ENCODE results near the gene SGCD. TPM values are rescaled to one million over a fixed set of nuclear protein-coding genes. Genes with fewer than 3 reads are reported as not detected.

Gene SGCD
- total RNA-seq, 5 donors from 2014 or later (not counting 1 experiment from before 2014, with no cell fraction given) = 0.13 to 2.4 (median 0.22) TPM

GRCh38 chr5:156402387-156402921 is 75.5 kb downstream of the SGCD start:
- Histone ChIP-seq H3K27ac (ENCODE audit: low read length) (peak overlapping the region; percentile 11), H3K9me3 (no peaks in the 10 kb centered on the region), H3K27me3 (replicated peaks in 1 of 2; ENCODE audit: control insufficient read depth in 2 of 2, extremely low read depth in 1 of 2, insufficient read depth in 2 of 2, low read length in 1 of 2) (no peaks in the 10 kb centered on the region), H3K36me3 (ENCODE audit: control insufficient read depth in 2 of 2, extremely low read depth in 1 of 2, insufficient read depth in 1 of 2, low read length in 1 of 2) (no peaks in the 10 kb centered on the region), H3K4me1 (ENCODE audit: control insufficient read depth in 1 of 2, extremely low read depth in 1 of 2, insufficient read depth in 2 of 2, low read length in 2 of 2) (peaks cover 0 to 7% of the 10 kb centered on the region in 2 experiments), H3K4me3 (ENCODE audit: control insufficient read depth in 1 of 2, extremely low read depth in 1 of 2, low read length in 1 of 2) (peak overlapping the region in 1 of 2 donors; percentile 3)
- peaks cover 0 to 14% (median 8%) of the 10 kb centered on the region in 3 donors for H3K4me1 Mint-ChIP-seq
- ATAC-seq (replicated peaks in 1 of 4) (peak; percentile 41 to 87 (median 60)), DNase-seq (peak in 29 of 35 experiments; percentile 0 to 69 (median 17))
- ChIA-PET CTCF (no interaction called here), POLR2A (no interaction called here)
- peak overlapping the region; percentile 18 to 70 (median 22) for H3K4me3 Mint-ChIP-seq
- H3K27me3 Mint-ChIP-seq = peaks cover 0 to 15% of the 10 kb centered on the region in 2 donors
- H3K27ac Mint-ChIP-seq = peak overlapping the region in 1 of 2 donors; percentile 21
- WGBS (ENCODE audit: insufficient coverage) = 0% methylated on average over 1 of the region's 8 CpGs
- no peaks in the 10 kb centered on the region for H3K9me3 Mint-ChIP-seq
- no peaks in the 10 kb centered on the region for H3K36me3 Mint-ChIP-seq

DNA sequence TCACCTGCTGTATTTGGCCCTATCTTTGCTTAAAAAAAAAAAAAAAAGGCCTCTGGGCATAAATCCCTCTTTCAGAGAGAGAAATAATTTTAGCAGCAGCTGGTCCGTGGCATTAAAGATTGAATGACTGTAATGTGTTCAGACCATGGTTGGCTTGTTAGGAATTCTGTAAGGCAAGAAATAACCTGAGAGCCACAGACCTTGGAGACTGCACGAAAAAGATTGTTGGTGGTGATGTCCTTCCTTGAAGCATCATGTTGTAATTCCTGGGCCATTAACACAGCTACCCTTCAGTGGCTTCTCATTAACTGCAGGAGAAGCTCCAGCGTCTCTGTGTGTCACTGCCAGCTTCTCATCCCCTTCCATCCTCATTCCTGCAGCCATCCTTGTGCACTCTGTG is 79.0 kb downstream of the SGCD start:
- peaks cover 3 to 25% of the 10 kb centered on the region in 2 donors for H3K27me3 Mint-ChIP-seq
- Histone ChIP-seq H3K27ac (ENCODE audit: low read length) (no peak overlapping the region), H3K4me3 (ENCODE audit: control insufficient read depth in 1 of 2, extremely low read depth in 1 of 2, low read length in 1 of 2) (no peak overlapping the region), H3K36me3 (ENCODE audit: control insufficient read depth in 2 of 2, extremely low read depth in 1 of 2, insufficient read depth in 1 of 2, low read length in 1 of 2) (no peaks in the 10 kb centered on the region), H3K27me3 (replicated peaks in 1 of 2; ENCODE audit: control insufficient read depth in 2 of 2, extremely low read depth in 1 of 2, insufficient read depth in 2 of 2, low read length in 1 of 2) (no peaks in the 10 kb centered on the region), H3K9me3 (no peaks in the 10 kb centered on the region), H3K4me1 (ENCODE audit: control insufficient read depth in 1 of 2, extremely low read depth in 1 of 2, insufficient read depth in 2 of 2, low read length in 2 of 2) (peaks cover 0 to 7% of the 10 kb centered on the region in 2 experiments)
- ChIA-PET POLR2A (no interaction called here), CTCF (no interaction called here)
- ATAC-seq (replicated peaks in 1 of 4) = no peak
- 100% methylated on average over 1 of the region's 3 CpGs for WGBS (ENCODE audit: insufficient coverage)
- peaks cover 0 to 14% (median 8%) of the 10 kb centered on the region in 3 donors for H3K4me1 Mint-ChIP-seq
- H3K4me3 Mint-ChIP-seq = no peak overlapping the region
- H3K36me3 Mint-ChIP-seq = no peaks in the 10 kb centered on the region
- no peak for DNase-seq
- H3K27ac Mint-ChIP-seq = no peak overlapping the region
- H3K9me3 Mint-ChIP-seq = no peaks in the 10 kb centered on the region

- H3K4me3 ChIP-seq (ENCODE audit: control insufficient read depth in 1 of 2, extremely low read depth in 1 of 2, low read length in 1 of 2) = no peak overlapping the region
- H3K36me3 ChIP-seq (ENCODE audit: control insufficient read depth in 2 of 2, extremely low read depth in 1 of 2, insufficient read depth in 1 of 2, low read length in 1 of 2) = no peaks in the 10 kb centered on the region
- H3K27ac Mint-ChIP-seq = no peak overlapping the region
- H3K4me1 Mint-ChIP-seq = peaks cover 0 to 8% (median 3%) of the 10 kb centered on the region in 3 donors
- peaks cover 0 to 7% of the 10 kb centered on the region in 2 experiments for H3K4me1 ChIP-seq (ENCODE audit: control insufficient read depth in 1 of 2, extremely low read depth in 1 of 2, insufficient read depth in 2 of 2, low read length in 2 of 2)
- ChIA-PET POLR2A (no interaction called here), CTCF (no interaction called here)
- H3K36me3 Mint-ChIP-seq = no peaks in the 10 kb centered on the region
- 100% methylated on average over 1 of the region's 3 CpGs for WGBS (ENCODE audit: insufficient coverage)
- no peaks in the 10 kb centered on the region for H3K27me3 ChIP-seq (replicated peaks in 1 of 2; ENCODE audit: control insufficient read depth in 2 of 2, extremely low read depth in 1 of 2, insufficient read depth in 2 of 2, low read length in 1 of 2)
- no peak overlapping the region for H3K4me3 Mint-ChIP-seq
- H3K9me3 Mint-ChIP-seq = no peaks in the 10 kb centered on the region
- no peaks in the 10 kb centered on the region for H3K9me3 ChIP-seq
- no peak overlapping the region for H3K27ac ChIP-seq (ENCODE audit: low read length)
- ATAC-seq (replicated peaks in 1 of 4) (no peak), DNase-seq (no peak)
- peaks cover 3 to 21% of the 10 kb centered on the region in 2 donors for H3K27me3 Mint-ChIP-seq
Measured at GRCh38 chr5:156407251-156407650, 80.3 kb downstream of the SGCD start.

GRCh38 chr5:156409834-156410233 is 82.9 kb downstream of the SGCD start:
- no CpG with 5 or more reads among the region's 1 CpG for WGBS (ENCODE audit: insufficient coverage)
- ATAC-seq (replicated peaks in 1 of 4) = no peak
- H3K9me3 Mint-ChIP-seq = no peaks in the 10 kb centered on the region
- no peaks in the 10 kb centered on the region for H3K4me1 Mint-ChIP-seq
- H3K27ac ChIP-seq (ENCODE audit: low read length) = no peak overlapping the region
- H3K4me1 ChIP-seq (ENCODE audit: control insufficient read depth in 1 of 2, extremely low read depth in 1 of 2, insufficient read depth in 2 of 2, low read length in 2 of 2) = no peaks in the 10 kb centered on the region
- no peak overlapping the region for H3K4me3 Mint-ChIP-seq
- ChIA-PET CTCF (no interaction called here), POLR2A (no interaction called here)
- H3K9me3 ChIP-seq = no peaks in the 10 kb centered on the region
- no peak for DNase-seq
- H3K27me3 ChIP-seq (replicated peaks in 1 of 2; ENCODE audit: control insufficient read depth in 2 of 2, extremely low read depth in 1 of 2, insufficient read depth in 2 of 2, low read length in 1 of 2) = no peaks in the 10 kb centered on the region
- peaks cover 3 to 14% of the 10 kb centered on the region in 2 donors for H3K27me3 Mint-ChIP-seq
- H3K36me3 Mint-ChIP-seq = no peaks in the 10 kb centered on the region
- H3K4me3 ChIP-seq (ENCODE audit: control insufficient read depth in 1 of 2, extremely low read depth in 1 of 2, low read length in 1 of 2) = no peak overlapping the region
- H3K27ac Mint-ChIP-seq = no peak overlapping the region
- no peaks in the 10 kb centered on the region for H3K36me3 ChIP-seq (ENCODE audit: control insufficient read depth in 2 of 2, extremely low read depth in 1 of 2, insufficient read depth in 1 of 2, low read length in 1 of 2)

DNA sequence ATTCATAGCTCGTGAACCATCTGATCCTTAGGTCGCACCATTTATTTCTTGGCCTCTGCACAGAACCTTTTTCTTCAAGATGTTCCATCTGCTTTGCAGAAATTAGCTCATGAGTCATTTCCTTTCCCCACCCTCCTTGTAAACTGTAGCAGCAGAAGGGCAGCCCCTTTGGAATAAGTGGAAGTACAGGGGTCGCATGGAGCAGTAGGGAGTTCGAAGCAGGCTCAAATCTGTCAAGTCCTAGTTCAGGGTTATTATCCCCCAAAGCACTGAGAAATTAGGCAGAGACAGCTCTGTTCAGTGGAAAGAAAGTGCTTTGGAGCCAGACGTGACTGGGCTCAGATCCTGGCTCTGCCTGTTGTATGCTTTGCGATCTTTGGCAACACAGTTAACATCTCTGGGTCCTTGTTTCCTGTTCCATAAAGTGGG is 84.2 kb downstream of the SGCD start:
- no peaks in the 10 kb centered on the region for H3K9me3 ChIP-seq
- no peak for ATAC-seq (replicated peaks in 1 of 4)
- Mint-ChIP-seq H3K9me3 (no peaks in the 10 kb centered on the region), H3K4me1 (no peaks in the 10 kb centered on the region), H3K27ac (no peak overlapping the region), H3K4me3 (no peak overlapping the region), H3K36me3 (no peaks in the 10 kb centered on the region), H3K27me3 (peaks cover 3 to 18% of the 10 kb centered on the region in 2 donors)
- H3K4me1 ChIP-seq (ENCODE audit: control insufficient read depth in 1 of 2, extremely low read depth in 1 of 2, insufficient read depth in 2 of 2, low read length in 2 of 2) = no peaks in the 10 kb centered on the region
- no peaks in the 10 kb centered on the region for H3K27me3 ChIP-seq (replicated peaks in 1 of 2; ENCODE audit: control insufficient read depth in 2 of 2, extremely low read depth in 1 of 2, insufficient read depth in 2 of 2, low read length in 1 of 2)
- H3K36me3 ChIP-seq (ENCODE audit: control insufficient read depth in 2 of 2, extremely low read depth in 1 of 2, insufficient read depth in 1 of 2, low read length in 1 of 2) = no peaks in the 10 kb centered on the region
- ChIA-PET POLR2A (no interaction called here), CTCF (no interaction called here)
- no peak for DNase-seq
- H3K27ac ChIP-seq (ENCODE audit: low read length) = no peak overlapping the region
- no peak overlapping the region for H3K4me3 ChIP-seq (ENCODE audit: control insufficient read depth in 1 of 2, extremely low read depth in 1 of 2, low read length in 1 of 2)
- WGBS (ENCODE audit: insufficient coverage) = 60% methylated on average over 2 of the region's 6 CpGs

GRCh38 chr5:156411957-156412356 is 85.0 kb downstream of the SGCD start:
- H3K27me3 ChIP-seq (replicated peaks in 1 of 2; ENCODE audit: control insufficient read depth in 2 of 2, extremely low read depth in 1 of 2, insufficient read depth in 2 of 2, low read length in 1 of 2) = no peaks in the 10 kb centered on the region
- DNase-seq = no peak
- Mint-ChIP-seq H3K27me3 (peaks cover 3 to 18% of the 10 kb centered on the region in 2 donors), H3K36me3 (no peaks in the 10 kb centered on the region), H3K9me3 (no peaks in the 10 kb centered on the region), H3K4me1 (no peaks in the 10 kb centered on the region), H3K4me3 (no peak overlapping the region), H3K27ac (no peak overlapping the region)
- POLR2A ChIA-PET = no interaction called here
- H3K4me1 ChIP-seq (ENCODE audit: control insufficient read depth in 1 of 2, extremely low read depth in 1 of 2, insufficient read depth in 2 of 2, low read length in 2 of 2) = no peaks in the 10 kb centered on the region
- CTCF ChIA-PET = no interaction called here
- WGBS (ENCODE audit: insufficient coverage) = 86% methylated on average over 1 of the region's 2 CpGs
- ATAC-seq (replicated peaks in 1 of 4) = no peak
- no peaks in the 10 kb centered on the region for H3K36me3 ChIP-seq (ENCODE audit: control insufficient read depth in 2 of 2, extremely low read depth in 1 of 2, insufficient read depth in 1 of 2, low read length in 1 of 2)
- H3K27ac ChIP-seq (ENCODE audit: low read length) = no peak overlapping the region
- no peaks in the 10 kb centered on the region for H3K9me3 ChIP-seq
- H3K4me3 ChIP-seq (ENCODE audit: control insufficient read depth in 1 of 2, extremely low read depth in 1 of 2, low read length in 1 of 2) = no peak overlapping the region

DNA sequence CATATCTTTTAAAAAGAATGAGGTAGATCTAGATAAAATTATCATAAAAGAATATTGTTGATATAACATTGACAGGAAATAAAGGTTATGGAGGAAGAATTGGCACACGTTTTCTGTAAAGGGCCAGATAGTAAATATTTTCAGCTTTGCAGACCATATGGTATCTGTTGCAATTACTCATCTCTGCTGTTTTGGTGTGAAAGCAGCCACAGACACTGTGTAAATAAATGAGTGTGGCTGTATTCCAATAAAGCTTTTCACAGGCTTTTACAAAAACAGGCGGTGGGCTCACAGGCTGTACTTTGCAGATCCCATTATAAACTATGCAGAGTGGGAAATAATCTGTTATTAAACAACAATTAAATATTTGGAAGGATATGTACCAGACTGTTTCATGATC is 87.4 kb downstream of the SGCD start:
- DNase-seq = no peak
- H3K36me3 Mint-ChIP-seq = no peaks in the 10 kb centered on the region

More for the DNA sequence above, 87.4 kb downstream of the SGCD start:
- H3K27me3 Mint-ChIP-seq = peaks cover 3 to 14% of the 10 kb centered on the region in 2 donors
- H3K4me3 ChIP-seq (ENCODE audit: control insufficient read depth in 1 of 2, extremely low read depth in 1 of 2, low read length in 1 of 2) = no peak overlapping the region
- CTCF ChIA-PET = interaction anchor here in 1 of 2 donors (0.9 kb wide), 1 partner anchor 253 kb away, joined by 3 read pairs; no protein-coding TSS in a partner anchor
- no peaks in the 10 kb centered on the region for H3K4me1 ChIP-seq (ENCODE audit: control insufficient read depth in 1 of 2, extremely low read depth in 1 of 2, insufficient read depth in 2 of 2, low read length in 2 of 2)
- H3K9me3 Mint-ChIP-seq = no peaks in the 10 kb centered on the region
- no peaks in the 10 kb centered on the region for H3K4me1 Mint-ChIP-seq
- H3K27me3 ChIP-seq (replicated peaks in 1 of 2; ENCODE audit: control insufficient read depth in 2 of 2, extremely low read depth in 1 of 2, insufficient read depth in 2 of 2, low read length in 1 of 2) = no peaks in the 10 kb centered on the region
- no peak overlapping the region for H3K27ac Mint-ChIP-seq
- no peak for ATAC-seq (replicated peaks in 1 of 4)
- no peaks in the 10 kb centered on the region for H3K36me3 ChIP-seq (ENCODE audit: control insufficient read depth in 2 of 2, extremely low read depth in 1 of 2, insufficient read depth in 1 of 2, low read length in 1 of 2)
- WGBS (ENCODE audit: insufficient coverage) = no CpG with 5 or more reads among the region's 2 CpGs
- H3K4me3 Mint-ChIP-seq = no peak overlapping the region
- H3K9me3 ChIP-seq = no peaks in the 10 kb centered on the region
- H3K27ac ChIP-seq (ENCODE audit: low read length) = no peak overlapping the region
- POLR2A ChIA-PET = no interaction called here
